ENCODE data around the gene IFRD2. TPM values are rescaled to one million over a fixed set of nuclear protein-coding genes. Genes with fewer than 3 reads are reported as not detected.

The IFRD2 gene
- total and polyA plus RNA-seq, 9 of the 15 experiments (the other 6 are each of a cell fraction or from before 2014, with no cell fraction given): 30.5 to 115 (median 52.8) TPM

DNA sequence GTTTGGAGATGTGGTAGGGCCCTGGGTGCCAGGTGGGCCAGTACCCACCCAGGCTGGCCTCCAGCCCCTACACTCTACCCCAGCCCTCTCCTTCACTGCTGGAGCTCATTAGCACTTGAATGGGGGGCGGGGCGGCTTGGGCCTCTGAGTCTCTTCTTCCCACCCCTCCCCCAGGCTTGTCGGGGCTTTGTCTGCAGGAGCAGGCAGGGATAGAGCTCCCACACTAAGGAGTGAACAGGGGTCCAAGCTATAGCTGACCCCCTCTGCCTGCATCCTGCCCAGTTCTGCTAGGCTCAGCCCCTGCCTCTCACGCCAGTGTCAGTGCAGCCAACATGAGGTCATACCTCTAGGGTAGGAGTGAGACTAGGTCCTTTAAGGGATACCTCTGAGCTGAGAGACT, 51.1 kb downstream of the IFRD2 start (continued):
- TF ChIP-seq ZNF140 (CRISPR knock-in tag; IDR thresholded peaks at IDR 0.05) (no peak), MEF2A (IDR thresholded peaks at IDR 0.05; ENCODE audit: control insufficient read depth, low read depth, low read length) (no peak), HSF4 (CRISPR knock-in tag; IDR thresholded peaks at IDR 0.05; ENCODE audit: borderline replicate concordance) (no peak), ZNF707 (CRISPR knock-in tag; conservative IDR thresholded peaks at IDR 0.05) (no peak)

GRCh38 chr3:50239649-50240048, 52.6 kb downstream of the IFRD2 start:
- no peaks in the 10 kb centered on the region for H3K9me3 ChIP-seq (replicated peaks; ENCODE audit: control insufficient read depth, insufficient read depth, low read depth, low read length)
- intact Hi-C loops (cut with micrococcal nuclease): no loop called here
- TF ChIP-seq GABPA (tag; conservative IDR thresholded peaks at IDR 0.05; ENCODE audit: low read depth): no peak
- no peak for TF ChIP-seq RBBP5 (IDR thresholded peaks at IDR 0.05; ENCODE audit: borderline replicate concordance, insufficient read depth, low read length, poor library complexity, severe bottlenecking)
- TF ChIP-seq ZFPM2 (CRISPR knock-in tag; IDR thresholded peaks at IDR 0.05): no peak
- no peak for TF ChIP-seq FOXA1 (IDR thresholded peaks at IDR 0.05; ENCODE audit: borderline replicate concordance)
- TF ChIP-seq ZBTB49 (CRISPR knock-in tag; IDR thresholded peaks at IDR 0.05; ENCODE audit: borderline replicate concordance): no peak
- TF ChIP-seq RFX7 (CRISPR knock-in tag; IDR thresholded peaks at IDR 0.05): no peak
- TF ChIP-seq SMARCB1 (IDR thresholded peaks at IDR 0.05; ENCODE audit: insufficient read length, low read depth): no peak
- TF ChIP-seq, protein P1, sequence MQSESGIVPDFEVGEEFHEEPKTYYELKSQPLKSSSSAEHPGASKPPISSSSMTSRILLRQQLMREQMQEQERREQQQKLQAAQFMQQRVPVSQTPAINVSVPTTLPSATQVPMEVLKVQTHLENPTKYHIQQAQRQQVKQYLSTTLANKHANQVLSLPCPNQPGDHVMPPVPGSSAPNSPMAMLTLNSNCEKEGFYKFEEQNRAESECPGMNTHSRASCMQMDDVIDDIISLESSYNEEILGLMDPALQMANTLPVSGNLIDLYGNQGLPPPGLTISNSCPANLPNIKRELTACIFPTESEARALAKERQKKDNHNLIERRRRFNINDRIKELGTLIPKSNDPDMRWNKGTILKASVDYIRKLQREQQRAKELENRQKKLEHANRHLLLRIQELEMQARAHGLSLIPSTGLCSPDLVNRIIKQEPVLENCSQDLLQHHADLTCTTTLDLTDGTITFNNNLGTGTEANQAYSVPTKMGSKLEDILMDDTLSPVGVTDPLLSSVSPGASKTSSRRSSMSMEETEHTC (IDR thresholded peaks at IDR 0.05): no peak
- no peak for TF ChIP-seq ARID2 (IDR thresholded peaks at IDR 0.05)
- TF ChIP-seq SETDB1 (IDR thresholded peaks at IDR 0.05; ENCODE audit: low read length): no peak
- no peak for TF ChIP-seq SOX6 (IDR thresholded peaks at IDR 0.05)
- TF ChIP-seq TCF7L2 (IDR thresholded peaks at IDR 0.05; ENCODE audit: low read depth, low read length): no peak
- no peak for TF ChIP-seq ADNP (tag; IDR thresholded peaks at IDR 0.05)
- no peak for TF ChIP-seq DMBX1 (CRISPR knock-in tag; IDR thresholded peaks at IDR 0.05; ENCODE audit: borderline replicate concordance)
- TF ChIP-seq RBM22 (IDR thresholded peaks at IDR 0.05; ENCODE audit: low read depth, low read length, poor library complexity, severe bottlenecking): no peak
- no peak for TF ChIP-seq POLR3G (IDR thresholded peaks at IDR 0.05; ENCODE audit: extremely low read depth, insufficient read length, insufficient replicate concordance)

More at GRCh38 chr3:50239649-50240048, 52.6 kb downstream of the IFRD2 start:
- Histone ChIP-seq H3K9me1 (ENCODE audit: control insufficient read depth, insufficient read depth, low read length) (no peaks in the 10 kb centered on the region), H3K4me2 (ENCODE audit: insufficient read depth, low read length) (no peak overlapping the region), H2AFZ (ENCODE audit: low read depth, low read length) (no peak overlapping the region), H3K79me2 (ENCODE audit: control insufficient read depth, insufficient read depth, low read length) (peaks cover 39% of the 10 kb centered on the region), H3K4me1 (replicated peaks in 1 of 2; ENCODE audit: control insufficient read depth in 2 of 2, insufficient read depth in 2 of 2, low read length in 2 of 2) (peaks cover 44 to 70% of the 10 kb centered on the region in 2 experiments), H3K4me3 (no peak overlapping the region), H3K36me3 (ENCODE audit: control insufficient read depth, insufficient read depth, low read length) (peaks cover 7% of the 10 kb centered on the region; the same call in 1 of the 3 replicates), H4K20me1 (replicated peaks; ENCODE audit: control insufficient read depth, insufficient read depth, low read length) (no peaks in the 10 kb centered on the region), H3K27ac (ENCODE audit: extremely low read depth, low read depth, low read length) (no peak overlapping the region), H3K27me3 (ENCODE audit: control insufficient read depth in 2 of 2, insufficient read depth in 2 of 2, low read length in 2 of 2) (no peaks in the 10 kb centered on the region), H3K9ac (ENCODE audit: insufficient read depth in 1 of 2, low read depth in 2 of 2, low read length in 2 of 2) (no peak overlapping the region; a peak in 1 of 4 replicates)
- ATAC-seq (no peak), FAIRE-seq (no peak), DNase-seq (ENCODE audit: extremely low read depth in 1 of 4, low spot score in 3 of 4) (no peak)
- 73% methylated on average over 4 of the region's 4 CpGs for WGBS (ENCODE audit: insufficient coverage, low coverage, missing lambda C conversion rate)
- in situ Hi-C loops (cut with MboI): no loop called here
- no TSS peak for BruUV-seq (replicated peaks)
- ChIA-PET POLR2A (no interaction called here), CTCF (ENCODE audit: low intra/inter-chr PET ratio) (no interaction called here)
